GM13976 (cell line): ENCODE data around the gene DOCK4.

Source experiments
- DNase-seq: peaks from one replicate; pipeline ENCODE4 v3.0.0; 2012; ENCODE audit warnings: low spot score
- CTCF ChIP-seq: IDR thresholded peaks from 2 replicates; pipeline ENCODE4 v1.5.1; 2012; ENCODE audit warnings: borderline replicate concordance, mild to moderate bottlenecking; ENCODE audit not compliant: insufficient read depth; ENCODE audit errors: extremely low read depth, missing control alignments, control extremely low read depth
- in situ Hi-C: fragments of 300-500 bp; cut with MboI; formaldehyde crosslinking; loops from one replicate; pipeline ENCODE4 v1.12.0; 2022; ENCODE audit warnings: low sequenced_read_pairs, mixed read lengths, inconsistent platforms; ENCODE audit not compliant: unreplicated experiment

Gene DOCK4

GRCh38 chr7:111735661-111736551 lies 470.3 kb downstream of the DOCK4 start:
- in situ Hi-C loops = loop anchor here (25.0 kb wide), 1 partner anchor 649 kb away; the partner anchor contains the start of gene LRRN3

GRCh38 chr7:111734954-111735660 lies 471.1 kb downstream of the DOCK4 start:
- no peak for TF ChIP-seq CTCF
- DNase-seq = no peak
- in situ Hi-C loops = loop anchor here (25.0 kb wide), 1 partner anchor 648 kb away; the partner anchor contains the start of gene LRRN3

More at GRCh38 chr7:111735661-111736551, 470.3 kb downstream of the DOCK4 start:
- DNase-seq = peak; percentile 53
- peak; percentile 68 for TF ChIP-seq CTCF

- in situ Hi-C loops = loop anchor here (25.0 kb wide), 1 partner anchor 646 kb away; the partner anchor contains the start of gene LRRN3
- no peak for TF ChIP-seq CTCF
- DNase-seq = no peak
Measured at GRCh38 chr7:111732923-111733322, 473.3 kb downstream of the DOCK4 start.

- peak; percentile 50 for TF ChIP-seq CTCF
- in situ Hi-C loops = loop anchor here (25.0 kb wide), 1 partner anchor 643 kb away; the partner anchor contains the start of gene LRRN3
- peak; percentile 56 for DNase-seq
Measured at GRCh38 chr7:111730476-111731300, 475.5 kb downstream of the DOCK4 start.

GRCh38 chr7:111730057-111730456 lies 476.1 kb downstream of the DOCK4 start:
- DNase-seq = no peak
- no peak for TF ChIP-seq CTCF
- in situ Hi-C loops = loop anchor here (25.0 kb wide), 1 partner anchor 643 kb away; the partner anchor contains the start of gene LRRN3
